Stimulated activated naive CD4-positive, alpha-beta T cell treated with Interleukin-2 at 50 U/mL for 16 hours (primary cell): Measurements from ENCODE around the gene SPRED1.

Experiments used
- DNase-seq: peaks from one replicate; lab custom pipeline; 2025; lab: John Stamatoyannopoulos, UW

SPRED1 gene

GRCh38 chr15:38362355-38362754 is 109.7 kb downstream of the SPRED1 start:
- DNase-seq, result no peak

GRCh38 chr15:38367476-38367875 is 114.8 kb downstream of the SPRED1 start:
- DNase-seq, result no peak

- DNase-seq, result no peak
Observed at GRCh38 chr15:38369936-38370478, 117.4 kb downstream of the SPRED1 start.

GRCh38 chr15:38373016-38373415 is 120.4 kb downstream of the SPRED1 start:
- no peak for DNase-seq

GRCh38 chr15:38374029-38374428 is 121.4 kb downstream of the SPRED1 start:
- no peak for DNase-seq

GRCh38 chr15:38374556-38374955 is 121.9 kb downstream of the SPRED1 start:
- no peak for DNase-seq

GRCh38 chr15:38376081-38376480 is 123.4 kb downstream of the SPRED1 start:
- no peak for DNase-seq

- no peak for DNase-seq
Observed at GRCh38 chr15:38377636-38378035, 125.0 kb downstream of the SPRED1 start.

GRCh38 chr15:38378161-38378560 is 125.5 kb downstream of the SPRED1 start:
- DNase-seq, result no peak

GRCh38 chr15:38389924-38390542 is 137.4 kb downstream of the SPRED1 start:
- peak; percentile 36 for DNase-seq

- no peak for DNase-seq
Observed at GRCh38 chr15:38391191-38391590, 138.6 kb downstream of the SPRED1 start.

- DNase-seq, result no peak
Observed at GRCh38 chr15:38398134-38398533, 145.5 kb downstream of the SPRED1 start.

GRCh38 chr15:38401106-38401505 is 148.5 kb downstream of the SPRED1 start:
- DNase-seq, result no peak

- DNase-seq, result no peak
Observed at GRCh38 chr15:38401701-38402100, 149.1 kb downstream of the SPRED1 start.

- no peak for DNase-seq
Observed at GRCh38 chr15:38406436-38406835, 153.8 kb downstream of the SPRED1 start.
